GM12874 (cell line): ENCODE data around the gene B4GALNT3.

Experiments used
- TF ChIP-seq, protein P1 (sequence below): IDR thresholded peaks from 2 replicates; pipeline ENCODE4 v1.5.1; 2011; ENCODE audit warnings: low read depth, mild to moderate bottlenecking, control low read depth, low read length, moderate library complexity; ENCODE audit not compliant: insufficient read depth

Gene B4GALNT3

DNA sequence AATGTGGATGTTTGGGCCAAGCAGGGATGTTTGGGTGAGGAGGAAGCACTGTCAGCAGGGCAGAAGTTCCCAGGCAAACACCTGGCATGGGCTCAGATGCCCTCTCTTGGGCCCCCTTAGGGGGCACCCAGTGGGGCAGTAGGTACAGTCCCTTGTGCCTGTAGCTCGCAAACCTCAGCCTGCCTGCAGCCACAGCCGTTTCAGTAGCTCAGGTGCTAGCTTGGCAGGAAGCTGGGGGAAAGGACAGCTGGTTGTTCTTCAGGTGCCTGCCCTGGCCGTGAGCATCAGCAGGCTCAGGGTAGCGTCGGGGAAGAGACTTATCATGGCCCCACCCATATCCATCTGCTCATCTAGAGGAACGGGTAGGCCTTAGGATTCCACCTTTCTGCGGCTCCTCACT, 67.5 kb downstream of the B4GALNT3 start:
- TF ChIP-seq, protein P1, sequence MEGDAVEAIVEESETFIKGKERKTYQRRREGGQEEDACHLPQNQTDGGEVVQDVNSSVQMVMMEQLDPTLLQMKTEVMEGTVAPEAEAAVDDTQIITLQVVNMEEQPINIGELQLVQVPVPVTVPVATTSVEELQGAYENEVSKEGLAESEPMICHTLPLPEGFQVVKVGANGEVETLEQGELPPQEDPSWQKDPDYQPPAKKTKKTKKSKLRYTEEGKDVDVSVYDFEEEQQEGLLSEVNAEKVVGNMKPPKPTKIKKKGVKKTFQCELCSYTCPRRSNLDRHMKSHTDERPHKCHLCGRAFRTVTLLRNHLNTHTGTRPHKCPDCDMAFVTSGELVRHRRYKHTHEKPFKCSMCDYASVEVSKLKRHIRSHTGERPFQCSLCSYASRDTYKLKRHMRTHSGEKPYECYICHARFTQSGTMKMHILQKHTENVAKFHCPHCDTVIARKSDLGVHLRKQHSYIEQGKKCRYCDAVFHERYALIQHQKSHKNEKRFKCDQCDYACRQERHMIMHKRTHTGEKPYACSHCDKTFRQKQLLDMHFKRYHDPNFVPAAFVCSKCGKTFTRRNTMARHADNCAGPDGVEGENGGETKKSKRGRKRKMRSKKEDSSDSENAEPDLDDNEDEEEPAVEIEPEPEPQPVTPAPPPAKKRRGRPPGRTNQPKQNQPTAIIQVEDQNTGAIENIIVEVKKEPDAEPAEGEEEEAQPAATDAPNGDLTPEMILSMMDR = no peak

DNA sequence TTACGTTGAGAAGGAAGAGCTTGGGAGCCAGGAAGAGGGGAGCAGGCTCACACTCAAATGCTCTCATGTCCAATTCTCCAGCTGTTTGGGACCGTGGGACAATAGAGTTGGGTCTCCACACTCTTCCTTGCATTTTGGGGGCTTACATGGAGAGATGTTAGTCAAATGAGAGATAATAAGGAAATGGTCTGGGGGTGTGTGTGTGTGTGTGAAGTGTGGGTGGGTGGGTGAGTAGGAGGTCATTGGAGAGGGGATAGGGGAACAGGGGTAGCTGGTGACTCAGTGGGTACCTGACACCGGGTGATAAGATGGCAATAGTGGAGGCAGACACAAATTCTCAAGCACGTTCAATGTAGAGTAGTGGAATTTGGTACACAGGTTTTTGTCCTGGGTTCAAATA, 68.0 kb downstream of the B4GALNT3 start:
- TF ChIP-seq, protein P1 = no peak

DNA sequence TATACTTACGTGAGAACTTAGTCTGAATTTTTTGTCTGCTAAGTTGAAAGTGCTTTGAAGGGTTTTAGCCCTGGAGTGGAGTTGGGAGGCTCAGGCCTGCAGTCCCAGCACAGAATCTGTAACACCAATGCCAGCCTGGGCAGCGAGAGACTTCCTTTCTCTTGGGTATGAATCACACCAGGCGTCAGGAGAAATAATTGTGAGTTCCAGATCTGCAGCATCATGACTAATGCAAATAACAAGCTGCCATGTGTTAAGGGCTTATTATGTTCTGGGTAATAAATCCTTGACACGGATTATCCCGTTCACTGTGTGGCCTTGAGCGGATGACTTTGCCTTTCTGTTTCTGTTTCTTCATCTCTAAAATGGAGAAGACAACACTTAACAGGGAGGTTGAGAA, 70.6 kb downstream of the B4GALNT3 start:
- TF ChIP-seq, protein P1 = no peak

DNA sequence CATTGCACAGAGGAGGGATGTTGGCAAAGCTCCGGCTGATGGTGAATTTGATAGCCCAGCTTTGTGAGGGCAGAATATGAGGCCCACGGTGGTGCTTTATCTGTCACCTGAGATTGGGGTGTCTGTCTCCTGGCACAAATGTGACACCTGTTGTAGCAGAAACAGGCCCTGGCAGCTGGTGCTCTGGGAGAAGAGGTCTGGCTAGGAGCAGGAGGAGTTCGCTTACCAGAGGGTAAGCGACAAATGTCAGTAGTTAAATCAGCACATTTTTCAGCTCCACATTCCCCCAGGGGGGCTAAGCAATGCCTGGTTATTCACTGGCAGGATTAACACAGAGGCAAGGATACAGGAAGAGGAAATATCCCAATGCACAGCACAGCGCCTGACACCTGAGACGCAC, 71.1 kb downstream of the B4GALNT3 start:
- TF ChIP-seq, protein P1 = no peak

DNA sequence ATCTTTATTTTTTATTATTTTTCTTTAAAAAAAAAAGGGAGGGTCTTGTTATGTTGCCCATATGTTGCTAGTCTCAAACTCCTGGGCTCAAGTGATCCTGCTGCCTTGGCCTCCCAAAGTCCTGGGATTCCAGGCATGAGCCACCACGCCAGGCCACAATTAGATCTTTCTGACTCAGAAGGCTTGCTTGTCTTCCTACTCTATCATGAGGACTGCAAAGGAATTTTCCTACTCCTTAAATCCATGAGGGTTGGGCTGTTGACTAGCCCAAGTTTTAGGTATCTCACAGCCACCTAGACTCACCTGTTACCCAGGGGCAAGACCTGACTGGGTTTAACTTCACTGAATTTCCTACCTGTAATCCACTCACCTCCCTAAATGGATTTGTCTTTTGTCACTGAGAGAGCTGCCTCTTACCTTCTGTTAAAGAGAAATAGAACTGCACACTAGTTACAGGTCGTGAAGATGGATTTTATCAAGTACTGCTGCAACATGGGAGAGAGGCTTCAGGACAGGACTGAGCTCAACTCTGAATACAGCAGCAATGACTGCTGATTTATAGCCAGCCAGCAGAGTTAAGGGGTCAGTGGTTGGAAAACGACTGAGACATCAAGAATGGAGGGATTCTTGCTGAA, 72.3 kb downstream of the B4GALNT3 start:
- TF ChIP-seq, protein P1 = no peak

DNA sequence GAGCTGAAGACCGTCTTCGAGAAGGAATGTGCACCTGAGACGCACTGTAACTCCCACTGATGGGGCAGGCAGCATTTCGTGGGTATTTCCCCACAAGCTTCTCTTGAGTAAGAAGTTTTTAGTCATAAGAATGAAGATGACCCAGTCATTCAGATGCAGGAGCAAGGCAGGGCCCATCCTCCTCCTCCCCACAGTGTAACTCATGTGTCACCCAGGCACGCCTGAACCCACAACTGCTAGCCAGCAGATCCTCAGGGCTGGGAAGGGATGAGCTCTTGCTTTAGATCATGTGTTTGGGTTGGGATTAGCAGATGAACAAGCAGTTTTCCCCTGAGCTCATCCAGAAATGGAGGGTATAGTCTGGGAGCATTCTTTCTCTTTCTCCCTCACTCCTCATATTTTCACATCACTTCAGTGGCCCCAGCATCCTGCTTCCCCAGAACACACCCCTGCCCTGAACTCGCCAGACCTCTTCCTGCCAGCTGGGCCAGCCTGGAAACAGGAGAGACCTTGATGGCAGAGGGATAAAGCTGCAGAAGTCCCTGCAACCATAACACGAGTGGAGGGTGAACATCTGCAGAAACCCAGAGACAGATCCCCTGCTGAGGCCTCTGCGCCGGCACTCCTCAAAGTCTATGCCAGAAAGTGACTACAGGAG, 73.3 kb downstream of the B4GALNT3 start:
- TF ChIP-seq, protein P1 = no peak

DNA sequence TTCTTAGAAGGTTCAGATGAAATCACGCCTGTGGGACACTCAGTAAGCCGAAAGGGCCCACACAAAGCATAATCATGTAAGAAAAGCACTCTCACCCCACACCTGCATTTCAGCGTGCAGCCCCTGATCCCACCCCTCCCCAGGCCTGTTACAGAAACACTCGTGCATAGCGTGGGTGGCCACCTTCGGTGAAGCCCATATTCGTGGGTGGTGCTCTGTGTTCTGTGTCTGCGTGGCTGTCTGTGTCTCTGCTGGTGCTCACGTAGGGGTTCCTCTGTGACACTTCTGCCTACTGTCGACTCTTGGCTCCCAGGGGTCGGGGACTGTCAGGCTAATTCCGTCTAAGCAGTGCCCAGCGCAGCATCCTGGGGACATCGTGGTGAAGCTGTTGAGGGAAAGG, 74.0 kb downstream of the B4GALNT3 start:
- TF ChIP-seq, protein P1 = no peak
